DMS153 treated with DMSO at 0.1 percent for 48 hours (cell line): ENCODE data around the gene ATP10A.

ENCODE experiments used
- DNase-seq: peaks from one replicate; lab custom pipeline; 2025; ENCODE audit not compliant: unreplicated experiment; lab: John Stamatoyannopoulos, UW

ATP10A gene

DNA sequence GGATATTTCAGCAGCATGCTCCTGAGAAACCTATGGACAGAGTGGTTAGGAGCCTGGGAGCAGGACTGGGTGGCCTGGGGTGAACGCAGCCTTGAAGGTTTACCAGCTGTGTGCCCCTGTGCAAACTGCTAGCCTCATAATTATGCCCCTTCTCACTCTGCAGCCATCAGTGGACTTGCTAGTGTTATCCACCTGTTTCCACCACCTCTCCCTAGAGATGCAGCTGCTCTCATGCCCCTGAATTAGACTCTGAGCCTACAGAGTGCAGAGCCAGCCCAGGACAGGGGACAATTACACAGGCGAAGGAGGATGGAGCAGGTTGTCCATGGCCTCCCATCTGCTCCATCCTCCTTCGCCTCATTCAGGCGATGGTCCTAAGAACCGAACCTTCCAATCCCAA lies 175.9 kb downstream of the ATP10A start:
- DNase-seq, result no peak

- DNase-seq, result no peak
Measured at GRCh38 chr15:25686780-25687179, 176.3 kb downstream of the ATP10A start.

- no peak for DNase-seq
Measured at GRCh38 chr15:25684521-25685431, 178.4 kb downstream of the ATP10A start.

DNA sequence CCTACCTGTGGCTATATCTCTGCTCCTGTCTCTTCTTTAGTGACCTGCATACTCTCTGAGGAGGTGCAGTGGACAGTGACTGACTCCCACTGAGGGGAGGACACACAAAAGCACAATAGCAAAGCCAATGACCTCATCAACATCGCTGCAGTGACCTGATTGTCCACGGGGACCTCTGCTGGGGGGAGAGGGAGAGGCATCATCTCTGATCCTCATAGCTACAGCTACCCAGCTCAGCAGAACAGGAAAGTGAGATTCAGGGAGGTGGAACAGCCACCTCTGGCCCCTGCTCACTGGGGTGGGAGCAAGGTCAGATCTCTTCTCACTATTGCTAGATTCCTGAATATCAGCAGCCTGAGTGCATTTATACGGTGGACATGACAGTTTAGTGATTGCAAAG lies 179.2 kb downstream of the ATP10A start:
- DNase-seq, result no peak

- no peak for DNase-seq
Measured at GRCh38 chr15:25683415-25683814, 179.7 kb downstream of the ATP10A start.

- DNase-seq, result no peak
Measured at GRCh38 chr15:25682340-25682739, 180.8 kb downstream of the ATP10A start.

DNA sequence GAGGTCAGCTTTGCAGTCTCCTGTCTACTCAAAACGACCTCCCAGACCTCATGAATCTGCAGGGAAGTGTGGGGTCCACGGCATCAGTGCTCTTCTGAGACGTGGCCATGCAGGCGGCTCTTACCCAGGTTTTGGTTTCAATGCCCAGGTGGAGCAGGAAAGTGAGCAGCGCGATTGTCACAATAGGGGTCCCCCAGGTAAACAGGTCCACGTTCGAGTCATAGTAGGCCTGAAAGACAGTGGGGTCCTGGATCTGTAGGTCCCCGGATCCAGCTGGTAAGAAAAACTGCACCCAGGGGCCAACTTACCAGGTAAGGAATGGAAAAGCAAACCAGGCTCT lies 182.5 kb downstream of the ATP10A start:
- no peak for DNase-seq

- DNase-seq, result no peak
Measured at GRCh38 chr15:25679964-25680685, 183.0 kb downstream of the ATP10A start.

- DNase-seq, result no peak
Measured at GRCh38 chr15:25679492-25679891, 183.6 kb downstream of the ATP10A start.

- DNase-seq, result no peak
Measured at GRCh38 chr15:25678500-25678855, 184.6 kb downstream of the ATP10A start.

- no peak for DNase-seq
Measured at GRCh38 chr15:25677719-25678499, 185.2 kb downstream of the ATP10A start.

DNA sequence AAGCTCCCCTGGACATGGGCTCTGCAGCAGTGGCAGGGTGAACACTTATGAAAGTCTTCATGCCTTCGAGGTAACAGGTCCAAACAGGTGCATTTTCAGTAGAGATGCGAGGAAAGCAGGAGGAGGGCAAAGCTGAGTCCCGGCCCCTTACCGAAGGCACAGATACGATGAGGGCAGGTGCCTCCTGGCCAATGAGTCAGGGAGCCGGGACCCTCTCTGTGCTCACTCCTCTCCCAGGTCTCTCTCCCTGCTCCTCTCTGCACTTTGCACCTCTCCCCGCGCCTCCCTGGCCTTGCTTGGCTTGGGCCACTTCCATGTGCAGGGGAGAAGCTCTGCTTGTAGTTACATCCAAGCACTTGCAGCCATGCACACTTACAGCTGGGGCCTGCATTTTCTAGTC lies 187.1 kb downstream of the ATP10A start:
- DNase-seq, result no peak

GRCh38 chr15:25675396-25675795 lies 187.7 kb downstream of the ATP10A start:
- DNase-seq, result no peak

GRCh38 chr15:25674913-25675312 lies 188.2 kb downstream of the ATP10A start:
- DNase-seq, result no peak

DNA sequence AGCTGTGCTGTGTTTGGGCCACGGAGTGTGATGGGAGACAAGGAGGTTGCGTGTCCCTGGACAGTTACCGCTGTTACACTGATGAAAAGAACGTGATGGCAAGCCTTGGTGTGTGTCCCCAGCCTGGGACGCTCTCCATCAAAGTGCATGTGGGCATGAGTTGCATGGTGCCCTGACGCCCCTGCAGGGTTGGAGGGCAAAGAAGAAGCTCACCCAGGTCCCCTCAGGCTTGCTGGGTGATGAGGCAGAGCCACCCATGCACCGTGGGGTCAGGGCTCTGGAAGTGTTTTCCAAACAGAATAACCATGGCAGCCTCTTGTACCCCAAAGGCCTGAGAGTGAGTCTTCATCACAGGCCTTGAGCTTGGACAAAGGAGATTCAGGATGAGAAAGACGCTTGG lies 189.2 kb downstream of the ATP10A start:
- no peak for DNase-seq

- no peak for DNase-seq
Measured at GRCh38 chr15:25673351-25673750, 189.8 kb downstream of the ATP10A start.

GRCh38 chr15:25671132-25671531 lies 192.0 kb downstream of the ATP10A start:
- no peak for DNase-seq

- DNase-seq, result no peak
Measured at GRCh38 chr15:25670621-25671020, 192.5 kb downstream of the ATP10A start.

DNA sequence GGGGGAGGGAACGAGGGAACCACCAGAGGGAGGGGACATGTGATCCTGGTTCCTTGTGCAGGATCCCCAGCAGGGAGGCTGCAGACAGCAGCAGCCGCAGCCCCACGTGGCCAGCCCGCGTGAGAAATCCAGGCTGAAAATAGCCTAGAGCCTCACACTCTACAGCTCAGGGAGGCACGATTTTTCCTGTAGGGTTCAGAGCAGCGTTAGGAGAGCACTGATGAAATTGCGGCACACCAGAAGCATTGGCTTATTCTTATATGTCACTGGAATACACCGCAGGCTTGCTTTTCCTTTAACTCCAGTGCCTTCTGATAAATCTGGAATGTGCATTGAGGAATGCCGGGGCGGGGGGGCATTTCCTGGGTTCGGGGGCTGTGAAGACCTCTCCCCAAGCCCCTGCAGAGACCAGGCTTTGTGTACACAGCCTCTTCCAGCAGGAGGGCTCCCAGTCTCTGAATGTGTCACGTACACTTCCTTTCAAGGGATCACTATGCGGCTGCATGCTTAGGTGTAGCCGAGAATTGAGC lies 193.0 kb downstream of the ATP10A start:
- no peak for DNase-seq

DNA sequence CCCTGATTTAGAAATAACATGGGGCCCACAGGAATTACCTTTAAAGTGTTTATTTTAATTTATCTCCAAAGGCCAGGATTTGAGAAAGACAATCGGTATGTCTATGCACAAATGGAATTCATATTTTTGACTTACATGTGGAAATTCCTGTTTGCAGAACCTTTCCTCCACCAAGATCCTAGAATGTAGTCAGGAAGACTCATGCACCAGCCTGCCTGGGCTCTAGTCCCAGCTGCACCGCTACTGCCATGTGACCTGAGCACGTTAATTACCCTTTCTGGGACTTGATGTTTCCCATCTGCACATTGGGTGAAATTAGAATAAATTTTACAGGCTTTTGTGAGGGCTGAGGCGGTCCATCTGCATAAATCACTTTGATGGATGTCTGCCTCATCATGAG lies 194.2 kb downstream of the ATP10A start:
- no peak for DNase-seq

DNA sequence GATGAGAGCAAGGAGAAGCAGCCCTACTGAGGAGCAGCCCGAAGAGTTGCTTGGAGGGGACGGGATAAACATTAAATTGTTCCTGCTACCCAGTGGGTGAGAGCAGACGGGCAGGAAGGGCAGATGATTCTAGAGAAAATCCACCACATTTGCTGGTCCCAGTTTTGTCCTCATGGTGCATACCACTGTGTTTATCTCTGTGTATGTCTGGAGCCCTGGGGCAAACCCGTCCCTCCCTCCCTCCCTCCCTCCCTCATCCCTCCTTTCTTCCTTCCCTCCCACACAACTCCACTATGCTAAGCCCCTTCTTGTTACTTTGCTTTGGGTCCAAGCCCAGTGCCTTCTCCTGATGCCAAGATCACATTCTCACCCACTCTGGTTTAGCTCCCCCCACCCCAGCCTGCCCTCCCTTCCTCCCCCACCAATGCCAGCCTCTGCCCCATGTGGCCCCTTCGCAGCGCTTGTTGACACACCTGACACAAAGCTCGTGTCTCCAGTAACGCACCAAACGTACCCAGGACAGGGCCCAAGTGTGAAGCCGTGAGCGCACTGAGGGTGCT lies 194.8 kb downstream of the ATP10A start:
- DNase-seq, result no peak
